Measurements from ENCODE around the gene LDLRAD4. TPM values are rescaled to one million over a fixed set of nuclear protein-coding genes. Genes with fewer than 3 reads are reported as not detected.

The LDLRAD4 gene
- total and polyA plus RNA-seq, 2 experiments from 2014 or later: 0.73 to 1.9 TPM

- no peak for ATAC-seq
- no peaks in the 10 kb centered on the region for H3F3A ChIP-seq (replicated peaks; ENCODE audit: low read depth)
- H3K27ac Mint-ChIP-seq: no peak overlapping the region
Measured at GRCh38 chr18:13550418-13551304, 332.1 kb downstream of the LDLRAD4 start.

GRCh38 chr18:13551305-13551603 lies 332.7 kb downstream of the LDLRAD4 start:
- ATAC-seq: no peak
- H3K79me2 ChIP-seq (replicated peaks; ENCODE audit: insufficient read depth): no peaks in the 10 kb centered on the region
- H3K9me3 Mint-ChIP-seq: peaks cover 11% of the 10 kb centered on the region; the same call in 2 of the 3 replicates
- no peaks in the 10 kb centered on the region for H3K9me2 ChIP-seq (ENCODE audit: insufficient read depth)
- H2AFZ ChIP-seq: no peak overlapping the region
- H3K27ac Mint-ChIP-seq: no peak overlapping the region
- no peak for DNase-seq (ENCODE audit: low spot score)
- no peaks in the 10 kb centered on the region for H3K4me1 ChIP-seq (ENCODE audit: insufficient read depth)
- H3F3A ChIP-seq (replicated peaks; ENCODE audit: low read depth): no peaks in the 10 kb centered on the region
- H3K4me1 Mint-ChIP-seq: no peaks in the 10 kb centered on the region
- H4K20me1 ChIP-seq (replicated peaks; ENCODE audit: insufficient read depth): no peaks in the 10 kb centered on the region
- H3K4me3 Mint-ChIP-seq: no peak overlapping the region
- no peak overlapping the region for H3K4me2 ChIP-seq
- H3K4me3 ChIP-seq: no peak overlapping the region
- 0 out of 2 replicates have a peak, but pooled peaks cover 3% of the 10 kb centered on the region for H3K36me3 ChIP-seq (ENCODE audit: insufficient read depth)
- H3K36me3 Mint-ChIP-seq (ENCODE audit: low read depth): peaks cover 7% of the 10 kb centered on the region; the same call in 2 of the 3 replicates
- H3K27me3 Mint-ChIP-seq (ENCODE audit: insufficient read depth, low read depth, poor library complexity): peaks cover 6% of the 10 kb centered on the region
- no peak overlapping the region for H3K27ac ChIP-seq (ENCODE audit: low read depth)
- H3K27me3 ChIP-seq (ENCODE audit: insufficient read depth): no peaks in the 10 kb centered on the region
- TF ChIP-seq CREB1 (CRISPR knock-in tag; IDR thresholded peaks at IDR 0.05; ENCODE audit: low read depth) (no peak), EZH2 (IDR thresholded peaks at IDR 0.05; ENCODE audit: low read depth, unreplicated experiment) (no peak), ZNF331 (CRISPR knock-in tag; IDR thresholded peaks at IDR 0.05; ENCODE audit: low read depth) (no peak), STAT1 (IDR thresholded peaks at IDR 0.05; ENCODE audit: unreplicated experiment) (no peak)
- TF ChIP-seq, protein P1, sequence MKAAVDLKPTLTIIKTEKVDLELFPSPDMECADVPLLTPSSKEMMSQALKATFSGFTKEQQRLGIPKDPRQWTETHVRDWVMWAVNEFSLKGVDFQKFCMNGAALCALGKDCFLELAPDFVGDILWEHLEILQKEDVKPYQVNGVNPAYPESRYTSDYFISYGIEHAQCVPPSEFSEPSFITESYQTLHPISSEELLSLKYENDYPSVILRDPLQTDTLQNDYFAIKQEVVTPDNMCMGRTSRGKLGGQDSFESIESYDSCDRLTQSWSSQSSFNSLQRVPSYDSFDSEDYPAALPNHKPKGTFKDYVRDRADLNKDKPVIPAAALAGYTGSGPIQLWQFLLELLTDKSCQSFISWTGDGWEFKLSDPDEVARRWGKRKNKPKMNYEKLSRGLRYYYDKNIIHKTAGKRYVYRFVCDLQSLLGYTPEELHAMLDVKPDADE (IDR thresholded peaks at IDR 0.05): no peak

More at GRCh38 chr18:13550418-13551304, 332.1 kb downstream of the LDLRAD4 start:
- H3K4me3 Mint-ChIP-seq: no peak overlapping the region
- TF ChIP-seq REST (IDR thresholded peaks at IDR 0.05; ENCODE audit: unreplicated experiment): no peak
- Histone ChIP-seq H3K27me3 (ENCODE audit: insufficient read depth) (no peaks in the 10 kb centered on the region), H4K20me1 (replicated peaks; ENCODE audit: insufficient read depth) (no peaks in the 10 kb centered on the region), H3K9me2 (ENCODE audit: insufficient read depth) (no peaks in the 10 kb centered on the region), H3K4me1 (ENCODE audit: insufficient read depth) (no peaks in the 10 kb centered on the region), H3K79me2 (replicated peaks; ENCODE audit: insufficient read depth) (no peaks in the 10 kb centered on the region), H2AFZ (no peak overlapping the region; the same call in 1 of the 2 replicates), H3K4me2 (no peak overlapping the region), H3K4me3 (no peak overlapping the region), H3K36me3 (ENCODE audit: insufficient read depth) (0 out of 2 replicates have a peak, but pooled peaks cover 3% of the 10 kb centered on the region), H3K27ac (ENCODE audit: low read depth) (no peak overlapping the region)
- peaks cover 5% of the 10 kb centered on the region for H3K27me3 Mint-ChIP-seq (ENCODE audit: insufficient read depth, low read depth, poor library complexity)
- H3K4me1 Mint-ChIP-seq: no peaks in the 10 kb centered on the region
- H3K36me3 Mint-ChIP-seq (ENCODE audit: low read depth): peaks cover 7% of the 10 kb centered on the region; the same call in 2 of the 3 replicates
- no peak for DNase-seq (ENCODE audit: low spot score)
- H3K9me3 Mint-ChIP-seq: peaks cover 11% of the 10 kb centered on the region; the same call in 2 of the 3 replicates

All from GM23338 (cell line).